ENCODE results near the gene MRE11. TPM values are rescaled to one million over a fixed set of nuclear protein-coding genes. Genes with fewer than 3 reads are reported as not detected.

The MRE11 gene
- total and polyA plus RNA-seq, 10 of the 15 experiments (the other 5 are each of a cell fraction or from before 2014, with no cell fraction given): 16.2 to 39.2 (median 26.9) TPM

DNA sequence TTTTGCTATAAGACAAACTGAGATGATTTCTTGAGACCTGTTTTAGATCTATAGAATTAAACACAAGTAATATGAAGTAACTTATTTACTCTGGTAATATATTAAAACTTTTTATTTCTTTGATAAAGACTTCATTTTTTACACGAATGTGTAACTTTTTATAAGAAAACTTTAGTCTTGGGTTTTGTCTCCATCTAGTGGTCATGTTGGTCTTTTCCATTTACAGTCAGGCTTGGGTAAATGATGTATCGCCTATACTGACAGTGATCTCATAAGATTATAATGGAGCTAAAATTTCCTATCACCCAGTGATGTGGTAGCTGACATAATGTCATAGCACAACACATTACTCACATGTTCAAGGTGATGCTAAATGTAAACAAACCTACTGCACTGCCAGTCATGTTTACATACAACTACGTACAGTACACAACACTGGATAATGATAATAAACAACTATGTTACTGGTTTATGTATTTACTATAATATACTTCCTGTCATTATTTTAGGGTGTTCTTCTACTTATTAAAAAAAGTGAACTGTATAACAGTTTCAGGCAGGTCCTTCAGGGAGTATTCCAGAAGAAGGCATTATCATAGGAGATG, 11.1 kb upstream of the MRE11 start (continued):
- TF ChIP-seq SIX5 (IDR thresholded peaks at IDR 0.05; ENCODE audit: low read depth, low read length, severe bottlenecking): no peak

DNA sequence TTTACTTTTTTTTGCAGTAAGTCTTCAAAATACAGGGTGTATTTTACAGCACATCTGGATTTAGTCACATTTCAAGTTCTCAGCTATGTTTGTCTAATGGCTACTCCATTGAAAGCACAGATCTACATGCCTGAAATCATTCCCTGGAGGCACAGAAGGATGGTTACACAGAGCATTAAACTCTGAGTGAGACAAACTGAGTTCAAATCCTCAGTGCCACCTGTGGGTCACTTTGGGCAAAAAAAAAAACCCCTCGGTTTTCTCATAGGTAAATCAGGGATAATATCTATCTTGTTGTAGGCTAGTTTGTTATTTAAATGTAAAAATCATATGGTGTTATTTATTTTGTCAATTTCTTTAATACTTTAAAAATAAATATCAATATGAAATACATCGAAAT, 7.9 kb upstream of the MRE11 start:
- DNase-seq (ENCODE audit: low read depth, low spot score) (no peak), ATAC-seq (no peak), FAIRE-seq (no peak)
- intact Hi-C loops (cut with micrococcal nuclease; ENCODE audit: unreplicated experiment): loop anchor here (5.0 kb wide), 1 partner anchor 579 kb away; no protein-coding TSS in a partner anchor
- no peak overlapping the region for H3K4me2 ChIP-seq (ENCODE audit: control insufficient read depth, insufficient read depth)
- no peaks in the 10 kb centered on the region for H4K20me1 ChIP-seq (ENCODE audit: control insufficient read depth, insufficient read depth)
- WGBS (ENCODE audit: insufficient coverage, insufficient replicate concordance, low lambda C conversion rate, missing lambda C conversion rate): 98% methylated on average over 2 of the region's 2 CpGs
- TF ChIP-seq, protein P1, sequence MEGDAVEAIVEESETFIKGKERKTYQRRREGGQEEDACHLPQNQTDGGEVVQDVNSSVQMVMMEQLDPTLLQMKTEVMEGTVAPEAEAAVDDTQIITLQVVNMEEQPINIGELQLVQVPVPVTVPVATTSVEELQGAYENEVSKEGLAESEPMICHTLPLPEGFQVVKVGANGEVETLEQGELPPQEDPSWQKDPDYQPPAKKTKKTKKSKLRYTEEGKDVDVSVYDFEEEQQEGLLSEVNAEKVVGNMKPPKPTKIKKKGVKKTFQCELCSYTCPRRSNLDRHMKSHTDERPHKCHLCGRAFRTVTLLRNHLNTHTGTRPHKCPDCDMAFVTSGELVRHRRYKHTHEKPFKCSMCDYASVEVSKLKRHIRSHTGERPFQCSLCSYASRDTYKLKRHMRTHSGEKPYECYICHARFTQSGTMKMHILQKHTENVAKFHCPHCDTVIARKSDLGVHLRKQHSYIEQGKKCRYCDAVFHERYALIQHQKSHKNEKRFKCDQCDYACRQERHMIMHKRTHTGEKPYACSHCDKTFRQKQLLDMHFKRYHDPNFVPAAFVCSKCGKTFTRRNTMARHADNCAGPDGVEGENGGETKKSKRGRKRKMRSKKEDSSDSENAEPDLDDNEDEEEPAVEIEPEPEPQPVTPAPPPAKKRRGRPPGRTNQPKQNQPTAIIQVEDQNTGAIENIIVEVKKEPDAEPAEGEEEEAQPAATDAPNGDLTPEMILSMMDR (IDR thresholded peaks at IDR 0.05 in 2 of 3, conservative IDR thresholded peaks at IDR 0.05 in 1 of 3; ENCODE audit: control insufficient read depth in 2 of 3, extremely low read depth in 1 of 3, insufficient read depth in 1 of 3, low read depth in 3 of 3, low read length in 3 of 3): peak in 2 of 3 experiments; percentile 5 to 40; a peak in 2 of 6 replicates
- no peak for TF ChIP-seq BRCA1 (IDR thresholded peaks at IDR 0.05; ENCODE audit: low read depth, low read length)
- no peak for TF ChIP-seq NFXL1 (IDR thresholded peaks at IDR 0.05; ENCODE audit: borderline replicate concordance)
- TF ChIP-seq SMC3 (IDR thresholded peaks at IDR 0.05; ENCODE audit: borderline replicate concordance, low read length): peak; percentile 20; the same call in 1 of the 2 replicates
- H3K9me3 ChIP-seq (replicated peaks; ENCODE audit: control insufficient read depth, insufficient read depth, low read length): no peaks in the 10 kb centered on the region
- no peaks in the 10 kb centered on the region for H3K27me3 ChIP-seq (replicated peaks in 1 of 2; ENCODE audit: control insufficient read depth in 2 of 2, insufficient read depth in 2 of 2, low read length in 1 of 2)
- in situ Hi-C loops (cut with MboI): loop anchor here (5.0 to 10.0 kb wide), 3 partner anchors 174 to 607 kb away; no protein-coding TSS in a partner anchor
- no peaks in the 10 kb centered on the region for H3K79me2 ChIP-seq (ENCODE audit: control insufficient read depth, insufficient read depth, low read length)
- ChIA-PET POLR2A (interaction anchor here (0.7 kb wide), 1 partner anchor 20 kb away, joined by 5 read pairs; no protein-coding TSS in a partner anchor), SMC1A (ENCODE audit: uncharacterized antibody, unreplicated experiment) (interaction anchor here (0.7 to 5.6 kb wide), 13 partner anchors 9 to 1309 kb away, joined by 3 to 59 read pairs (median 3); partner anchors contain the start of gene C11orf97), RAD21 (ENCODE audit: unreplicated experiment) (interaction anchor here (0.6 to 1.8 kb wide), 7 partner anchors 11 to 366 kb away, joined by 3 to 13 read pairs (median 3); partner anchors contain the start of gene C11orf97), CTCF (interaction anchor here (0.7 to 5.0 kb wide), 15 partner anchors 9 to 606 kb away, joined by 3 to 88 read pairs (median 3); partner anchors contain the start of gene C11orf97)
- no peak overlapping the region for H3K4me3 ChIP-seq
- H3K36me3 ChIP-seq (ENCODE audit: control insufficient read depth in 2 of 2, insufficient read depth in 2 of 2, low read length in 1 of 2): peaks cover 0 to 14% of the 10 kb centered on the region in 2 experiments; a peak in 3 of 4 replicates
- no TSS peak for BruUV-seq (replicated peaks)
- H2AFZ ChIP-seq (ENCODE audit: control insufficient read depth, low read depth, low read length): no peak overlapping the region
- no peak overlapping the region for H3K27ac ChIP-seq (ENCODE audit: control insufficient read depth, insufficient read depth)
- no peak overlapping the region for H3K9ac ChIP-seq (ENCODE audit: control insufficient read depth, insufficient read depth, low read length)
- H3K4me1 ChIP-seq (ENCODE audit: control insufficient read depth, insufficient read depth, low read length): no peaks in the 10 kb centered on the region
